ENCODE data around the gene LASP1. TPM values are rescaled to one million over a fixed set of nuclear protein-coding genes. Genes with fewer than 3 reads are reported as not detected.
"Not testable (repeated sequence)": the region's sequence is repeated elsewhere in the genome, so short reads cannot be mapped to it uniquely, and the experiment has no call there.

The LASP1 gene
- total RNA-seq, 1 experiment from 2014 or later: 137 TPM

DNA sequence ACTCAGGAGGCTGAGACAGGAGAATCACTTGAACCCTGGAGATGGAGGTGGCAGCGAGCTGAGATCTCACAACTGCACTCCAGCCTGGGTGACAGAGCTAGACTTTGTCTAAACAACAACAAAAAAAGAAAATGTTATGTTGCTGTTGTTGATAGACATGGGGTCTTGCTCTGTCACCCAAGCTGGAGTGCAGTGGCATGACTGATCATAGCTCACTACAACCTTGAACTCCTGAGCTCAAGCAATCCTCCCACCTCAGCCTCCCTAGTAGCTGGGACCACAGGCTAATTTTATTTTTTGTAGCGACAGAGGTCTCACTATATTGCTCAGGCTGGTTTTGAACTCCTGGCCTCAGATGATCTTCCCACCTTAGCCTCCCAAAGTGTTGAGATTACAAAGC, 77.3 kb downstream of the LASP1 start:
- Histone ChIP-seq H3K4me1 (no peaks in the 10 kb centered on the region), H3K9me3 (no peaks in the 10 kb centered on the region; the same call in 1 of the 2 replicates), H3K27me3 (replicated peaks; ENCODE audit: control insufficient read depth, insufficient read depth, low read length) (no peaks in the 10 kb centered on the region), H3K36me3 (ENCODE audit: control insufficient read depth, insufficient read depth, low read length) (no peaks in the 10 kb centered on the region), H3K4me3 (ENCODE audit: low read depth, low read length) (no peak overlapping the region)
- BruUV-seq (replicated peaks): no TSS peak
- DNase-seq: no peak
- Mint-ChIP-seq H3K27ac (ENCODE audit: unreplicated experiment) (no peak overlapping the region), H3K4me3 (ENCODE audit: unreplicated experiment) (no peak overlapping the region), H3K4me1 (ENCODE audit: low read depth, unreplicated experiment) (no peaks in the 10 kb centered on the region), H3K27me3 (ENCODE audit: insufficient read depth, unreplicated experiment) (no peaks in the 10 kb centered on the region), H3K36me3 (ENCODE audit: insufficient read depth, unreplicated experiment) (no peaks in the 10 kb centered on the region), H3K9me3 (ENCODE audit: unreplicated experiment) (no peaks in the 10 kb centered on the region)
- ChIA-PET POLR2A (no interaction called here), CTCF (interaction anchor here (0.6 kb wide), 1 partner anchor 82 kb away, joined by 5 read pairs; no protein-coding TSS in a partner anchor)
- TF ChIP-seq, protein P1, sequence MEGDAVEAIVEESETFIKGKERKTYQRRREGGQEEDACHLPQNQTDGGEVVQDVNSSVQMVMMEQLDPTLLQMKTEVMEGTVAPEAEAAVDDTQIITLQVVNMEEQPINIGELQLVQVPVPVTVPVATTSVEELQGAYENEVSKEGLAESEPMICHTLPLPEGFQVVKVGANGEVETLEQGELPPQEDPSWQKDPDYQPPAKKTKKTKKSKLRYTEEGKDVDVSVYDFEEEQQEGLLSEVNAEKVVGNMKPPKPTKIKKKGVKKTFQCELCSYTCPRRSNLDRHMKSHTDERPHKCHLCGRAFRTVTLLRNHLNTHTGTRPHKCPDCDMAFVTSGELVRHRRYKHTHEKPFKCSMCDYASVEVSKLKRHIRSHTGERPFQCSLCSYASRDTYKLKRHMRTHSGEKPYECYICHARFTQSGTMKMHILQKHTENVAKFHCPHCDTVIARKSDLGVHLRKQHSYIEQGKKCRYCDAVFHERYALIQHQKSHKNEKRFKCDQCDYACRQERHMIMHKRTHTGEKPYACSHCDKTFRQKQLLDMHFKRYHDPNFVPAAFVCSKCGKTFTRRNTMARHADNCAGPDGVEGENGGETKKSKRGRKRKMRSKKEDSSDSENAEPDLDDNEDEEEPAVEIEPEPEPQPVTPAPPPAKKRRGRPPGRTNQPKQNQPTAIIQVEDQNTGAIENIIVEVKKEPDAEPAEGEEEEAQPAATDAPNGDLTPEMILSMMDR (IDR thresholded peaks at IDR 0.05; ENCODE audit: insufficient read depth in 1 of 2, low read depth in 1 of 2, low read length in 1 of 2, severe bottlenecking in 1 of 2, unreplicated experiment in 1 of 2): no peak
- intact Hi-C loops (cut with micrococcal nuclease; ENCODE audit: unreplicated experiment): no loop called here

DNA sequence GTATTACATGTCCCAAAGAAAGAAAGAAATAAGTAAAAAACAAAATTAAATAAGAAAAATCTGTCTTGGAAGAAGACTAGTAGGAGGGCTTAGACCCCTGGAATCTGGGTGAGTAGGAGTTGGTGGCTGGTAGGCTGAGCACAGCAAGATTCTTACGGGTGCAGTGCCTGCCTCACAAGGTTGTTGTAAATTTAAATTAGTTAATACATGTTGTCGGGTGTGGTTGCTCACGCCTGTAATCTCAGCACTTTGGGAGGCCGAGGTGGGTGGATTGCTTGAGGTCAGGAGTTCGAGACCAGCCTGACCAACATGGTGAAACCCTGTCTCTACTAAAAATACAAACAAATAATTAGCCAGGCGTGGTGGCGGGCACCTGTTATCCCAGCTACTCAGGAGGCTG, 83.9 kb downstream of the LASP1 start:
- H3K9me3 Mint-ChIP-seq (ENCODE audit: unreplicated experiment); intact Hi-C loops (cut with micrococcal nuclease; ENCODE audit: unreplicated experiment); POLR2A ChIA-PET; H3K27me3 Mint-ChIP-seq (ENCODE audit: insufficient read depth, unreplicated experiment); H3K4me1 Mint-ChIP-seq (ENCODE audit: low read depth, unreplicated experiment); H3K4me3 ChIP-seq (ENCODE audit: low read depth, low read length); H3K27me3 ChIP-seq (replicated peaks; ENCODE audit: control insufficient read depth, insufficient read depth, low read length); H3K9me3 ChIP-seq; H3K36me3 ChIP-seq (ENCODE audit: control insufficient read depth, insufficient read depth, low read length); BruUV-seq (replicated peaks); CTCF ChIA-PET; H3K36me3 Mint-ChIP-seq (ENCODE audit: insufficient read depth, unreplicated experiment); H3K4me3 Mint-ChIP-seq (ENCODE audit: unreplicated experiment); DNase-seq; H3K27ac Mint-ChIP-seq (ENCODE audit: unreplicated experiment): not testable (repeated sequence)
- H3K4me1 ChIP-seq: peaks cover 10% of the 10 kb centered on the region

DNA sequence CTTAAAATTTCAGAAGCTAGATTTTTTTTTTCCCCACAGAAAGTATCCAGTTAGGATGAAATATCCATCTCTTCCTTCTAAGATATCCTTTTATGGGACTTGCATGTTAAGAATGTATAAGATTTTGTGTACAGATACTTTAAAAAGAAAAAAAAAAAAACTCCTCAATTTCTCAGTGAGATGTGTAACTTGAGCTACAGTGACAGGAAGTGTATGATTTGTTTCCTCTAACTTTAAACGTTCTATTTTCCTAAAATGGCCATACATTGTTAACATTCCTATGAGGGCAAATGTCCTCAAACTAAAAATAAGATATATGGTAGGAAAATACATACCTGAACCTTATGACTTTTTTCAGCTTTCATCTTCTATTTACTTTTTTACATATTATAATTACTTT, 88.5 kb downstream of the LASP1 start:
- DNase-seq: no peak
- Mint-ChIP-seq H3K4me1 (ENCODE audit: low read depth, unreplicated experiment) (no peaks in the 10 kb centered on the region), H3K36me3 (ENCODE audit: insufficient read depth, unreplicated experiment) (no peaks in the 10 kb centered on the region), H3K27me3 (ENCODE audit: insufficient read depth, unreplicated experiment) (no peaks in the 10 kb centered on the region), H3K4me3 (ENCODE audit: unreplicated experiment) (no peak overlapping the region), H3K27ac (ENCODE audit: unreplicated experiment) (no peak overlapping the region), H3K9me3 (ENCODE audit: unreplicated experiment) (no peaks in the 10 kb centered on the region)
- Histone ChIP-seq H3K9me3 (no peaks in the 10 kb centered on the region), H3K4me1 (peaks cover 11% of the 10 kb centered on the region), H3K27me3 (replicated peaks; ENCODE audit: control insufficient read depth, insufficient read depth, low read length) (no peaks in the 10 kb centered on the region), H3K4me3 (ENCODE audit: low read depth, low read length) (no peak overlapping the region), H3K36me3 (ENCODE audit: control insufficient read depth, insufficient read depth, low read length) (no peaks in the 10 kb centered on the region)
- TF ChIP-seq, protein P1 (IDR thresholded peaks at IDR 0.05; ENCODE audit: insufficient read depth in 1 of 2, low read depth in 1 of 2, low read length in 1 of 2, severe bottlenecking in 1 of 2, unreplicated experiment in 1 of 2): no peak
- BruUV-seq (replicated peaks): no TSS peak
- ChIA-PET CTCF (interaction anchor here (0.7 to 0.9 kb wide), 2 partner anchors 25 to 70 kb away, joined by 3 to 9 read pairs; no protein-coding TSS in a partner anchor), POLR2A (interaction anchor here (1.2 kb wide), 1 partner anchor 9 kb away, joined by 4 read pairs; the partner anchor contains the start of gene FBXO47)
- intact Hi-C loops (cut with micrococcal nuclease; ENCODE audit: unreplicated experiment): no loop called here
